ENCODE data around the gene CTNNAL1.

CTNNAL1 gene

DNA sequence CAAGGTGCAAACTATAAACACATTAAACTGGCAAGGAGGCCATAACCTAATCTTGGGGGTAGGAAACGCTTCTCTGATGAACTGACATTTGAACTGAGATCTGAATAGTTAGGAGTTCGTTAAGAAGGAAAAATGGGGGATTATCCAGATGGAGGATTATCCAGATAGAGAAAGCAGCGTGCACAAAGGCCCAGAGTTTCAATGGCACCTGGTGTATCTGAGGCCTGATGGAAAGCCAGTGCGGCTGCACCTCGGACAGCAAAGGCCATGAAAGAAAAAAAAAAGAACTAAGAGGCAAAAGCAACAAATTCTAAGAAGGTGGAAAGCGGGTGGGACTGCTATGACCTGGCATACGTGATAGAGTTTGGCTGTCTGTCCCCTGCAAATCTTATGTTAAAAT is 13.0 kb upstream of the CTNNAL1 start:
- no peak for DNase-seq

- no peak for DNase-seq
These were observed 9.6 kb upstream of the CTNNAL1 start for GRCh38 chr9:109022873-109023272.

DNA sequence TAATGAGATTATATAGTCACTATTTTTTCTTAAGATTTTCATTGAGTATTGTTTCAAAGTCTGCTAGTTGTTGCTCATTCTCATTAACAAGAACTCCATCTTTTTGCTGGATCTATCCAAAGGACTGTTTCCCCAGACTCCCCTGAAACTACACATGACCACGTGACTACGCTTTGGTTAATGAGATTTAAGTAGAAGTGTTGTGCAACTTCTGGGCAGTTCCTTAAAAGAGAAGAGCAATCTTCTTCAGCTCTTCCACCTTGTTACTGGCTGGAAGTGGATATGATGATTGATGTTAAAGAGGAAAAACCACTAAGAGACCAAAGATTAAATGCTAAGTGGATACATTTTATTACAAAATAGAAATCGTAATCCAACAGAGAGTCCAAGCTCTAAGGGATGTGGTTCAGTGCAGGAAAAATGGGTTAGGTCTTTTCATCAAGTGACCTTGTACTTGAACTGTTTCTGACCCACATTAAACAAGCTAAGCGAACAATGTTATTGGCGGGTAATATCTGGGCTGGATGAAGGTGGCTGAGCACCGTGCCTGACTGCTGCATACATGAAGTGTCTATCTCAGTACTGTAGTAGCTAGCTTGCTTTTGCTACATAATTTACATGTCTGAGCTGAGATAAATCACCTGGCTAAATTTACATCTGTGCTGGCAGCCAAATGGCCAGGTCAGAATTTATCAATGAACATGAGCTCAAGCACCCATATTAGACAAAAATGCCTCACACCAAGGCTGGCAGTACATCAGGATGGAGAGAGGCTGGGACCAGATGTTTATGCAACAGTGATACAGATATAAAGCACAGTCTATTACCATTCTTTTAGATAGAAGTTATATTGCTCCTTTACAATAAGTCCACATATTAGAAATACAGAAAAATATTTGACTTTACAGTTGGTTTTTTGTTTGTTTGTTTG is 7.5 kb upstream of the CTNNAL1 start:
- no peak for DNase-seq

- DNase-seq: no peak
These were observed 6.8 kb upstream of the CTNNAL1 start for GRCh38 chr9:109020113-109020512.

- no peak for DNase-seq
These were observed 6.1 kb upstream of the CTNNAL1 start for GRCh38 chr9:109019420-109019819.

DNA sequence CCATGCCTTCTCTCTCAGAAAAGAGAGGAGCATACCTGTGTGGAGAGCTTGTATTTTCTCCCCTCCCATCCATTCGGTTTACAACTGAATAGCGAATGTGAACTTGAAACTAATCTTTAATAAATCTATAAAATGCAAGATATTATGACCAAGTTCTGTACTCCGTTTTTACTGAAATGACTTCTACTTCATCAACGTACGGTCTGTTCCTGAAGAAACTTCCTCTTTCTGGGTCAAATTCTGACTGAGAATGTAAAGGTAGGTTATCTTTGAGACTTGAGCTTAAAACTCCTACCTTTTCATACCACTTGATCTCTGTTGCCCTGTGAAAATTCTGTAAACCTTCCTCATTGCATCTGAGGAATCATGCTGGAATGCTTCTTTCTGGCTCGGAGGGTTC is 4.2 kb upstream of the CTNNAL1 start:
- no peak for DNase-seq

DNA sequence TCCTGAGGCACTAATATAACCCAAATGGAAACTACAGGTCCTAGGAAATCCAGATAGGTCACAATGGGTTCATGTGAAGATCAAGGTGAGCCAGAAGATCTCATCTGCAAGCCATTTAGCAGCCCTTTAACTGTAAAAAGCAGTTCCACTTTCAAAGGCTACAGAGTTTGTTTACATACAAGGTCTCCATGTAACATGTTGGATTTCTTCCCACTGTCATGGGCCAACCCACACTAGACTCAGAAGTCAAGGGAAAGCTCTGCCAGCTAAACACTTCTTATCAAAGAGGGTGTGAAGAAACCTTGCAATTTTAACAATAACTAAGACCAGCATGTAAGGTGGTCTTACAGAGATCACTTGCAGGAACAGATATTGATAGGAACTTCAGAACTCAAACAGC is 3.8 kb upstream of the CTNNAL1 start:
- no peak for DNase-seq

DNA sequence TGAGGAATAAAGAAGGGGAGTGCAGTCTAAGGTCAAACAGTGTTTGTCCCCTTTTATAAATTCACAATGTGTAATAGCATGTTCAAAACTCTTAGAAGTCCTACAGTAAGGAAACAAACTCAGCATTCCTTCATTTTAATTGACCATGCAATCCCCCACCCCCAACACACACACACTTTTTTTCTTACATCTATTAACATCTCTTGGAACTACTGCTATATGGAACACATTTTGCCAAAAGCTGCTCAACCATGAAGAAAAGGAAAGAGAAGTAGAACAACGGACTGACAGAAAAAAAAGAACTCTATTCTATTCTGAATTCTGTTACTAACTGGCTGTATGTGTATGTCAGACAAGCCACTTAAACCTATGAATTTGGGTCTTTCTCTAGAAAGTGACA is 2.8 kb upstream of the CTNNAL1 start:
- DNase-seq: no peak

GRCh38 chr9:109014608-109015280 is 1.4 kb upstream of the CTNNAL1 start:
- no peak for DNase-seq

GRCh38 chr9:109013679-109014607 is 644 bp upstream of the CTNNAL1 start:
- DNase-seq: no peak

DNA sequence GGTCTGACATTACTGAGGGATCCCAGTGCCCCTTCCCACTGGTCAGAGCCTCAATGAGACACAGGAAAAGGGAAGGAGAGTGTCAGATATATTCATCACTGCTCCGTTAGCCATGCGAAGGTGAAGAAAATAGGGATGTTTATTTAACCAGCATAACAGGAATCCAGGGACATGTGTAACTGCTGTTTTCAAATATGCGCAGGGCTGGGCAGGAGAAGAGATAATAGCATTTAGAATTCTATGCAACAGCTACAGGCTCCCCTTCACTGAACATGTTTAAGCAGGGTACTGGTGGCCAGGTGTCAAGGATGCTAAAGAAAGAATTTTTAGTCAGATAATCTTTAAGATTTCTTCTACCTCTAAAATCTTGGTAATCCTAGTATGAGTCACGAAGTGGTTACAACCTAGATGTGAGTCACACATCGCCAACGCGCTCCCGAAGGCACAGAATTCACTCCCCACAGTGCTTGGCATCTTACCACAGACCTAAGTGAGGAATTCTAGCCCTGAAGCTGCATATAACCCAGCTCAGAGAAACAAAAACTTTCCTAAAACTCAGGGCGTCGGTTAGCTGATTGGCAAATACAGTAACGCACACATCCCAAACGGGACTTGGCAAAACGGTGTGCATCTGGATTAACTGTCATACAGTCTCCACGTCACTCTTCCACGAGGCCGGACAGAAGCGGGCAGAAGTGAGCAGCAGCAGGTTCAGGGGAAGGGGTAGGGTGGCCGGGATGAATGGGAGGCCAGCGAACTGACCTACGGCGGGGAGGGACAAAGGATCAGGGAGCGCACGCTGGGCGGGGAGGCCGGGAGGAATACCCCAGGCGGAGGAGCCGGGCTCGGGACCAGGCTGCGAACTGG is 1.1 kb downstream of the CTNNAL1 start:
- peak; percentile 42 for DNase-seq

GRCh38 chr9:109011231-109011671 is 2.0 kb downstream of the CTNNAL1 start:
- no peak for DNase-seq

DNA sequence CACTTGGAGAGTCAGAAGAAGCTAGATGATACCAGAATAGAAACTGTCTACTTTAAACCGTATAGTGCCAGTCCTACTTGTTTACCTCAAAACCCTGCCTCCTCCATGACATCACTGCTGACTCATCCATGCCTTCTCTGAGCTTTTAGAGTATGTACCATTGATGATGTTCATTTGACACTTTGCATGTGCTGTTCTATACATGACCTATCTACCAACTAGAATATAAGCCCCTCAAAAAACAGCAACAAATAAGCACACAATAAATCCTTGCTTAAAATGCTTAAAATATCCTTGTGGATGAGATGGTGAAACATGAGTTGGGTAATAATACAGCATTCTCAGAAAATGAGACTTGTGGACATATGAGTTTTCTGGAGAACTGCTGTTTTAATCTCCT is 2.6 kb downstream of the CTNNAL1 start:
- DNase-seq: peak; percentile 58

DNA sequence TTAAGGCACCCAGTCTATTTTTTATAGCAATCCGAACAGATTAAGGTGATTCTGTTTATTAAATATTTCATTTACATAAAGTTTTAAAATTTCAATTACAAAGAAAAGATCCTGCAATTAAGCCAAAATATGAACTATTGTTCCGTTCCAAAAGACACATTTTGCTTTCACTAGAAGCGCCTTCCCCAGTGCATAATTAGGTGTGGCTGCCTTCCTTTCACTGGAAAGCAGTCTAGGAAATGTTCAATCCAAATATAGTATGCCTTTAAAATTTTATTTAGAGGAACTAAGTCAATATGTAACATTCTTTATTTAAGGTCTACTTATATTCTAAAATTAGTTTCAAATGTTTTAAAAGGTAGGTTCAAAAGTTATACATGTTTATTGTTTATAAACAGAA is 7.6 kb downstream of the CTNNAL1 start:
- no peak for DNase-seq

- no peak for DNase-seq
These were observed 10.2 kb downstream of the CTNNAL1 start for GRCh38 chr9:109003116-109003515.

DNA sequence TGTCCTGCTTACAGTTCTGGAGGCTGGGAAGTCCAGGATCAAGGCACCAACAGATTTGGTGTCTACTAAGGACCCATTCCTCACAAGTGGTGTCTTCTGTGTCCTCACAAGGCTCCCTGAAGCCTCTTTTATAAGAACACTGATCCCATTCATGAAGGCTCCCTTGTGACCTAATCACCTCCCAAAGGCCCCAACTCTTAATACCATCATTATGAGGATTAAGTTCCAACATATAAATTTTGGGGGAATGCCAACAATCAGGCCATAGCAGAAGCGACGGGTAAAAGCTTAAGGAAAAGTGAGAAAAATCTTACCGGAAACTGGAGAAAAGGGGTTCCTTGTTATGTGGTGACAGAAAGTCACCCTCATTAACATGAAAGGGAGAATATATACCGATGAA is 11.2 kb downstream of the CTNNAL1 start:
- DNase-seq: no peak

GRCh38 chr9:109001275-109001676 is 12.0 kb downstream of the CTNNAL1 start:
- no peak for DNase-seq

DNA sequence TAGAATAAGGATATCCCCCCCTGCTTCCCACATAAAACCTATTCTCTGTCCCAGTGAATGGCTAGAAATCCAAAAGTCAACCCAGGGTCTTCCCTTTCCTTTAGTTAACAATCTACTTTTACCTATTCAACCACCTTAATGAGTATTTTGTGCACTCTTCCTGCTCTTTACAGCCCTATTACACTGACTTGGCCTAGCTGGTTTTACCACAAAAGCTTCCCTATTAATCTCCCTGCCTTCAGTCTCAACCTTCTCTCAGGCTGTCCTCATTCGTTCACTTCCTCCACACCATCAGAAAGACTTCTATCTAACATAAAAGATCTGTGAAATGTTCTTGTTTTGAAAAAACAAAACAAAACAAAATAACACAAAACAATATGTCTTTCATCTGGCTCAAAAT is 16.2 kb downstream of the CTNNAL1 start:
- DNase-seq: no peak

- DNase-seq: no peak
These were observed 16.7 kb downstream of the CTNNAL1 start for GRCh38 chr9:108996643-108997042.

DNA sequence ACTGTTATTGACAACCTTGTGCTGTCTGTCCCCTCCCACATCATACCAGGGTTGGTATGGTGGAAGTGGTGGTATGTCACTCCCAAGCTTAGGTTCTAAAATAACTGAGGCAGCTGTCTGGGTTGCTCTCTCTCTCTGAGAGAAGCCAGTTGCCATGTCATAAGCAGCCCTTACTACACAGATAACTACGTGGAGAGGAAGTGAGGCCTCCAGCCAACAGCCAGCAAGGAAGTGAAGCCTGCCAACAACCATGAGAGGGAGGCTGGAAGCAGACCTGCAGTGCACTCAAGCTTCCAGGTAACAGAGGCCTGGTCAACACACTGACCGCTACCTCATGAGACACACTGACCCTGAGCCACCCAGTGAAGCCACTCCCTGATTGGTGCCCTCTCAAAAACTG is 18.6 kb downstream of the CTNNAL1 start:
- DNase-seq: peak; percentile 10

DNA sequence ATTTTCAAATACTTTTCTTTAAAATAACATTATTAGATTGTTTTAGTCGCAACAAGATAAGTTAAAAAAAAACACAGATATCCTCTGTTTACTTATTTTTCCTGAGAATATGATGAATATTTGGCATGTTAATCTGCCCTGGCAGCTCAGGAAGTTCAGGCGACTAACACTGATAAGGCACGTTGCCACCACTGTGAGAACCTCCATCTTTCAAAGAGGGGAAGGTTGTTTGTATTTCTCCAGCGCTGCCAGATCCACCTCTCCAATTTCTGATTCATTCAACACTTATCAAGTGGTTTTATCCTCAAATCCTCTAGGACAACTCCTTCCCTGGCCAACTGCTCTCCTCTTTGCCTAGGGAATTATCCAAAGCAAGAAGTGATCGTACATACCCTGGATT is 21.8 kb downstream of the CTNNAL1 start:
- DNase-seq: no peak

DNA sequence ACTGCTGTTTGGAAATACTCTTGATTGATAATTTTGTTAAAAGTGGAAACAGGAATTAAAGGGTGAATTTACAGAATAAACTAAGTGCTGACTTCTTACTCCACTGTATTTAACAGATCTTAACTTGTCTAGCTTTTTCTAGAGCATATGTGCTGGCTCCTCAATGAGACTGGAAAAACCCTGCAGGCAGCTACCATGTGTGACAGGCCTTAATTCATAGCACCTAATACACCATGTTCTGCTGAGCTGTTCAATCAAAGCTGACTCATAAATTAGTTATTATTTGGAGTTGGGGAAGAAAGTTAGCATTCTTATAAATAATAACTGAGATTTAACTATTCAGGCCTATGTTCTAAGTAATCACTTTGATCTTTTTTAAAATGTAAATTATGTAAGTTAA is 29.4 kb downstream of the CTNNAL1 start:
- DNase-seq: no peak

Data from RPMI8226 (cell line).